HepG2 (cell line): ENCODE data around the gene ASXL1. TPM values are rescaled to one million over a fixed set of nuclear protein-coding genes. Genes with fewer than 3 reads are reported as not detected.

Source experiments
- BCL6 ChIP-seq: IDR thresholded peaks from 2 replicates; pipeline ENCODE4 v1.6.1; 2016; ENCODE audit warnings: missing genetic modification reagents, missing compliant biosample characterization
- MAFG ChIP-seq: sonication (generic); formaldehyde crosslinking; IDR thresholded peaks from 2 replicates; pipeline ENCODE4 v1.5.1; 2020; ENCODE audit warnings: mild to moderate bottlenecking, missing genetic modification reagents
- MLXIP ChIP-seq: sonication (generic); formaldehyde crosslinking; IDR thresholded peaks from 2 replicates; pipeline ENCODE4 v1.9.0; 2021; ENCODE audit warnings: missing genetic modification reagents, borderline replicate concordance
- SIX4 ChIP-seq: sonication (generic); formaldehyde crosslinking; IDR thresholded peaks from 2 replicates; pipeline ENCODE4 v1.4.0; 2020; ENCODE audit warnings: missing genetic modification reagents
- STAT6 ChIP-seq: sonication (generic); formaldehyde crosslinking; IDR thresholded peaks from 2 replicates; pipeline ENCODE4 v1.4.0; 2020; ENCODE audit warnings: missing genetic modification reagents, mild to moderate bottlenecking, borderline replicate concordance
- U2AF2 ChIP-seq: fragments of 200-400 bp; formaldehyde crosslinking; IDR thresholded peaks from 2 replicates; pipeline ENCODE4 v1.6.1; 2017; ENCODE audit warnings: low read depth, mild to moderate bottlenecking, low read length
- ZFYVE20 ChIP-seq: sonication (generic); formaldehyde crosslinking; IDR thresholded peaks from 2 replicates; pipeline ENCODE4 v1.8.0; 2023; ENCODE audit warnings: low read depth, mild to moderate bottlenecking, moderate library complexity, missing genetic modification reagents, borderline replicate concordance
- ZMYM3 ChIP-seq: sonication (generic); formaldehyde crosslinking; IDR thresholded peaks from 2 replicates; pipeline ENCODE4 v1.5.1; 2020; ENCODE audit warnings: mild to moderate bottlenecking, missing genetic modification reagents
- ZNF432 ChIP-seq: sonication (generic); formaldehyde crosslinking; IDR thresholded peaks from 2 replicates; pipeline ENCODE4 v1.5.0; 2020; ENCODE audit warnings: missing genetic modification reagents, mild to moderate bottlenecking, borderline replicate concordance
- polyA plus RNA-seq, 8 experiments: library from polyadenylated mRNA; depleted of rRNA in 3 of 8; stranded (reverse) in 7 of 8; unstranded in 1 of 8; fragments of >200 nt; fragmentation: Illumina TruSeq in 4 of 8; extraction: Trizol in 4 of 8; gene quantifications; 2 replicates each; pipeline versions ENCODE4 v1.2.1 to v1.2.3, GENCODE V29; 2011 to 2016; ENCODE audit warnings: low read depth in 4 of 8, missing spikeins in 1 of 8, mixed read lengths in 1 of 8; ENCODE audit not compliant: insufficient read depth in 1 of 8
- total RNA-seq, 5 experiments: library from RNA; depleted of rRNA; stranded (reverse); fragments of >200 nt; fragmentation: Illumina TruSeq; extraction: Trizol; gene quantifications; 2 replicates each; pipeline ENCODE4 v1.2.3, GENCODE V29; 2016; ENCODE audit warnings: low read depth in 1 of 5
- TF ChIP-seq, protein P1 (sequence below): sonication (generic); formaldehyde crosslinking; IDR thresholded peaks from 2 replicates; pipeline ENCODE4 v1.5.1; 2020; ENCODE audit warnings: missing genetic modification reagents, mild to moderate bottlenecking, borderline replicate concordance
- TF ChIP-seq, protein P2 (sequence below): sonication (generic); formaldehyde crosslinking; IDR thresholded peaks from 2 replicates; pipeline ENCODE4 v1.5.0; 2020; ENCODE audit warnings: mild to moderate bottlenecking, missing genetic modification reagents, borderline replicate concordance

The ASXL1 gene
- total and polyA plus RNA-seq, 2 of the 13 experiments (the other 11 are each of a cell fraction or from before 2014, with no cell fraction given): 62.1 to 74.8 TPM

GRCh38 chr20:32344835-32345506, 13.2 kb upstream of the ASXL1 start (continued):
- no peak; the same call in 1 of the 2 replicates for TF ChIP-seq SIX4 (CRISPR knock-in tag)
- TF ChIP-seq, protein P1, sequence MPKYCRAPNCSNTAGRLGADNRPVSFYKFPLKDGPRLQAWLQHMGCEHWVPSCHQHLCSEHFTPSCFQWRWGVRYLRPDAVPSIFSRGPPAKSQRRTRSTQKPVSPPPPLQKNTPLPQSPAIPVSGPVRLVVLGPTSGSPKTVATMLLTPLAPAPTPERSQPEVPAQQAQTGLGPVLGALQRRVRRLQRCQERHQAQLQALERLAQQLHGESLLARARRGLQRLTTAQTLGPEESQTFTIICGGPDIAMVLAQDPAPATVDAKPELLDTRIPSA: no peak
- TF ChIP-seq MLXIP (CRISPR knock-in tag): no peak
- TF ChIP-seq MAFG: no peak
- peak; percentile 43; the same call in 1 of the 2 replicates for TF ChIP-seq ZMYM3 (CRISPR knock-in tag)
- no peak for TF ChIP-seq U2AF2
- TF ChIP-seq, protein P2, sequence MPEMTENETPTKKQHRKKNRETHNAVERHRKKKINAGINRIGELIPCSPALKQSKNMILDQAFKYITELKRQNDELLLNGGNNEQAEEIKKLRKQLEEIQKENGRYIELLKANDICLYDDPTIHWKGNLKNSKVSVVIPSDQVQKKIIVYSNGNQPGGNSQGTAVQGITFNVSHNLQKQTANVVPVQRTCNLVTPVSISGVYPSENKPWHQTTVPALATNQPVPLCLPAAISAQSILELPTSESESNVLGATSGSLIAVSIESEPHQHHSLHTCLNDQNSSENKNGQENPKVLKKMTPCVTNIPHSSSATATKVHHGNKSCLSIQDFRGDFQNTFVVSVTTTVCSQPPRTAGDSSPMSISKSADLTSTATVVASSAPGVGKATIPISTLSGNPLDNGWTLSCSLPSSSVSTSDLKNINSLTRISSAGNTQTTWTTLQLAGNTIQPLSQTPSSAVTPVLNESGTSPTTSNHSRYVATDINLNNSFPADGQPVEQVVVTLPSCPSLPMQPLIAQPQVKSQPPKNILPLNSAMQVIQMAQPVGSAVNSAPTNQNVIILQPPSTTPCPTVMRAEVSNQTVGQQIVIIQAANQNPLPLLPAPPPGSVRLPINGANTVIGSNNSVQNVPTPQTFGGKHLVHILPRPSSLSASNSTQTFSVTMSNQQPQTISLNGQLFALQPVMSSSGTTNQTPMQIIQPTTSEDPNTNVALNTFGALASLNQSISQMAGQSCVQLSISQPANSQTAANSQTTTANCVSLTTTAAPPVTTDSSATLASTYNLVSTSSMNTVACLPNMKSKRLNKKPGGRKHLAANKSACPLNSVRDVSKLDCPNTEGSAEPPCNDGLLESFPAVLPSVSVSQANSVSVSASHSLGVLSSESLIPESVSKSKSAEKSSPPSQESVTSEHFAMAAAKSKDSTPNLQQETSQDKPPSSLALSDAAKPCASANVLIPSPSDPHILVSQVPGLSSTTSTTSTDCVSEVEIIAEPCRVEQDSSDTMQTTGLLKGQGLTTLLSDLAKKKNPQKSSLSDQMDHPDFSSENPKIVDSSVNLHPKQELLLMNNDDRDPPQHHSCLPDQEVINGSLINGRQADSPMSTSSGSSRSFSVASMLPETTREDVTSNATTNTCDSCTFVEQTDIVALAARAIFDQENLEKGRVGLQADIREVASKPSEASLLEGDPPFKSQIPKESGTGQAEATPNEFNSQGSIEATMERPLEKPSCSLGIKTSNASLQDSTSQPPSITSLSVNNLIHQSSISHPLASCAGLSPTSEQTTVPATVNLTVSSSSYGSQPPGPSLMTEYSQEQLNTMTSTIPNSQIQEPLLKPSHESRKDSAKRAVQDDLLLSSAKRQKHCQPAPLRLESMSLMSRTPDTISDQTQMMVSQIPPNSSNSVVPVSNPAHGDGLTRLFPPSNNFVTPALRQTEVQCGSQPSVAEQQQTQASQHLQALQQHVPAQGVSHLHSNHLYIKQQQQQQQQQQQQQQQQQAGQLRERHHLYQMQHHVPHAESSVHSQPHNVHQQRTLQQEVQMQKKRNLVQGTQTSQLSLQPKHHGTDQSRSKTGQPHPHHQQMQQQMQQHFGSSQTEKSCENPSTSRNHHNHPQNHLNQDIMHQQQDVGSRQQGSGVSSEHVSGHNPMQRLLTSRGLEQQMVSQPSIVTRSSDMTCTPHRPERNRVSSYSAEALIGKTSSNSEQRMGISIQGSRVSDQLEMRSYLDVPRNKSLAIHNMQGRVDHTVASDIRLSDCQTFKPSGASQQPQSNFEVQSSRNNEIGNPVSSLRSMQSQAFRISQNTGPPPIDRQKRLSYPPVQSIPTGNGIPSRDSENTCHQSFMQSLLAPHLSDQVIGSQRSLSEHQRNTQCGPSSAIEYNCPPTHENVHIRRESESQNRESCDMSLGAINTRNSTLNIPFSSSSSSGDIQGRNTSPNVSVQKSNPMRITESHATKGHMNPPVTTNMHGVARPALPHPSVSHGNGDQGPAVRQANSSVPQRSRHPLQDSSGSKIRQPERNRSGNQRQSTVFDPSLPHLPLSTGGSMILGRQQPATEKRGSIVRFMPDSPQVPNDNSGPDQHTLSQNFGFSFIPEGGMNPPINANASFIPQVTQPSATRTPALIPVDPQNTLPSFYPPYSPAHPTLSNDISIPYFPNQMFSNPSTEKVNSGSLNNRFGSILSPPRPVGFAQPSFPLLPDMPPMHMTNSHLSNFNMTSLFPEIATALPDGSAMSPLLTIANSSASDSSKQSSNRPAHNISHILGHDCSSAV (CRISPR knock-in tag): no peak
- TF ChIP-seq ZFYVE20 (CRISPR knock-in tag): no peak
- 0 out of 2 replicates have a peak, but pooled peaks have one; percentile 24 for TF ChIP-seq BCL6
- TF ChIP-seq STAT6 (CRISPR knock-in tag): no peak
- no peak for TF ChIP-seq ZNF432 (CRISPR knock-in tag)
